ENCODE results near the gene UBE2R2.
"Not testable (repeated sequence)": the region's sequence is repeated elsewhere in the genome, so short reads cannot be mapped to it uniquely, and the experiment has no call there.

UBE2R2 gene

GRCh38 chr9:33794560-33794959 is 22.4 kb upstream of the UBE2R2 start:
- no peaks in the 10 kb centered on the region for H3K9me3 ChIP-seq (ENCODE audit: insufficient read depth, low read length, severe bottlenecking)
- ATAC-seq (ENCODE audit: insufficient read depth, low read depth) (no peak), DNase-seq (no peak)
- peaks cover 17% of the 10 kb centered on the region for H3K27me3 ChIP-seq (ENCODE audit: insufficient read depth, low read length, poor library complexity)
- no peaks in the 10 kb centered on the region for H4K20me1 ChIP-seq (ENCODE audit: insufficient read depth, low read length)
- H2AFZ ChIP-seq (ENCODE audit: low read depth, low read length): no peak overlapping the region
- H3K4me3 ChIP-seq (ENCODE audit: low read depth in 1 of 2, low read length in 2 of 2): no peak overlapping the region
- H3K36me3 ChIP-seq (ENCODE audit: insufficient read depth, low read length): no peaks in the 10 kb centered on the region
- no peaks in the 10 kb centered on the region for H3K4me1 ChIP-seq (ENCODE audit: insufficient read depth, low read length)
- no peak for TF ChIP-seq EZH2 (IDR thresholded peaks at IDR 0.05; ENCODE audit: borderline replicate concordance, low read depth, low read length, severe bottlenecking)
- no peak for TF ChIP-seq CTCF (IDR thresholded peaks at IDR 0.05; ENCODE audit: borderline replicate concordance, extremely low read depth, low read length, poor library complexity, severe bottlenecking)
- no peaks in the 10 kb centered on the region for H3K79me2 ChIP-seq (ENCODE audit: insufficient read depth, low read length)
- no peak overlapping the region for H3K27ac ChIP-seq (ENCODE audit: low read length)
- H3K9ac ChIP-seq (ENCODE audit: low read depth, low read length): no peak overlapping the region
- H3K4me2 ChIP-seq (ENCODE audit: insufficient read depth, low read length): no peak overlapping the region

- Histone ChIP-seq H3K4me3 (ENCODE audit: low read depth in 1 of 2, low read length in 2 of 2) (no peak within 1 kb of the TSS), H3K9me3 (ENCODE audit: insufficient read depth, low read length, severe bottlenecking) (no peaks in the 10 kb centered on the region), H2AFZ (ENCODE audit: low read depth, low read length) (no peak within 1 kb of the TSS), H3K36me3 (ENCODE audit: insufficient read depth, low read length) (no peaks in the 10 kb centered on the region), H3K9ac (ENCODE audit: low read depth, low read length) (no peak within 1 kb of the TSS), H3K27me3 (ENCODE audit: insufficient read depth, low read length, poor library complexity) (peaks cover 19% of the 10 kb centered on the region), H3K27ac (ENCODE audit: low read length) (no peak within 1 kb of the TSS), H3K79me2 (ENCODE audit: insufficient read depth, low read length) (no peaks in the 10 kb centered on the region), H4K20me1 (ENCODE audit: insufficient read depth, low read length) (no peaks in the 10 kb centered on the region), H3K4me2 (ENCODE audit: insufficient read depth, low read length) (no peak within 1 kb of the TSS), H3K4me1 (ENCODE audit: insufficient read depth, low read length) (no peaks in the 10 kb centered on the region)
- TF ChIP-seq EZH2 (IDR thresholded peaks at IDR 0.05; ENCODE audit: borderline replicate concordance, low read depth, low read length, severe bottlenecking) (no peak), CTCF (IDR thresholded peaks at IDR 0.05; ENCODE audit: borderline replicate concordance, extremely low read depth, low read length, poor library complexity, severe bottlenecking) (no peak)
- DNase-seq (no peak), ATAC-seq (ENCODE audit: insufficient read depth, low read depth) (no peak)
Observed at GRCh38 chr9:33795281-33795680, 21.7 kb upstream of the UBE2R2 start, which contains the start of gene PRSS3. TSS of gene PRSS3 (plus strand) at chr9:33795561. CDS start at chr9:33795574, 13 bp downstream.

- no peak overlapping the region for H3K4me3 ChIP-seq (ENCODE audit: low read depth in 1 of 2, low read length in 2 of 2)
- H3K4me2 ChIP-seq (ENCODE audit: insufficient read depth, low read length): no peak overlapping the region
- ATAC-seq (ENCODE audit: insufficient read depth, low read depth) (no peak), DNase-seq (no peak)
- TF ChIP-seq EZH2 (IDR thresholded peaks at IDR 0.05; ENCODE audit: borderline replicate concordance, low read depth, low read length, severe bottlenecking) (no peak), CTCF (IDR thresholded peaks at IDR 0.05; ENCODE audit: borderline replicate concordance, extremely low read depth, low read length, poor library complexity, severe bottlenecking) (no peak)
- peaks cover 16% of the 10 kb centered on the region for H3K27me3 ChIP-seq (ENCODE audit: insufficient read depth, low read length, poor library complexity)
- H4K20me1 ChIP-seq (ENCODE audit: insufficient read depth, low read length): no peaks in the 10 kb centered on the region
- no peak overlapping the region for H2AFZ ChIP-seq (ENCODE audit: low read depth, low read length)
- no peaks in the 10 kb centered on the region for H3K9me3 ChIP-seq (ENCODE audit: insufficient read depth, low read length, severe bottlenecking)
- no peak overlapping the region for H3K27ac ChIP-seq (ENCODE audit: low read length)
- no peaks in the 10 kb centered on the region for H3K79me2 ChIP-seq (ENCODE audit: insufficient read depth, low read length)
- no peaks in the 10 kb centered on the region for H3K4me1 ChIP-seq (ENCODE audit: insufficient read depth, low read length)
- H3K9ac ChIP-seq (ENCODE audit: low read depth, low read length): no peak overlapping the region
- no peaks in the 10 kb centered on the region for H3K36me3 ChIP-seq (ENCODE audit: insufficient read depth, low read length)
Observed at GRCh38 chr9:33795819-33796218, 21.1 kb upstream of the UBE2R2 start.

- H3K79me2 ChIP-seq (ENCODE audit: insufficient read depth, low read length); H3K9ac ChIP-seq (ENCODE audit: low read depth, low read length); H3K9me3 ChIP-seq (ENCODE audit: insufficient read depth, low read length, severe bottlenecking); H2AFZ ChIP-seq (ENCODE audit: low read depth, low read length); H3K4me3 ChIP-seq (ENCODE audit: low read depth in 1 of 2, low read length in 2 of 2); H4K20me1 ChIP-seq (ENCODE audit: insufficient read depth, low read length); H3K36me3 ChIP-seq (ENCODE audit: insufficient read depth, low read length); H3K4me2 ChIP-seq (ENCODE audit: insufficient read depth, low read length); H3K4me1 ChIP-seq (ENCODE audit: insufficient read depth, low read length); DNase-seq; H3K27ac ChIP-seq (ENCODE audit: low read length); ATAC-seq (ENCODE audit: insufficient read depth, low read depth): not testable (repeated sequence)
- H3K27me3 ChIP-seq (ENCODE audit: insufficient read depth, low read length, poor library complexity): peaks cover 13% of the 10 kb centered on the region
Observed at GRCh38 chr9:33796679-33797078, 20.3 kb upstream of the UBE2R2 start.
